Islet of Langerhans (tissue), 1 donor: ENCODE results near the gene BID.

Experiments used
- FAIRE-seq: peaks from one replicate; lab custom pipeline; 2011; peaks lifted over from hg19 to GRCh38; lab: Jason Lieb, UNC

Gene BID

DNA sequence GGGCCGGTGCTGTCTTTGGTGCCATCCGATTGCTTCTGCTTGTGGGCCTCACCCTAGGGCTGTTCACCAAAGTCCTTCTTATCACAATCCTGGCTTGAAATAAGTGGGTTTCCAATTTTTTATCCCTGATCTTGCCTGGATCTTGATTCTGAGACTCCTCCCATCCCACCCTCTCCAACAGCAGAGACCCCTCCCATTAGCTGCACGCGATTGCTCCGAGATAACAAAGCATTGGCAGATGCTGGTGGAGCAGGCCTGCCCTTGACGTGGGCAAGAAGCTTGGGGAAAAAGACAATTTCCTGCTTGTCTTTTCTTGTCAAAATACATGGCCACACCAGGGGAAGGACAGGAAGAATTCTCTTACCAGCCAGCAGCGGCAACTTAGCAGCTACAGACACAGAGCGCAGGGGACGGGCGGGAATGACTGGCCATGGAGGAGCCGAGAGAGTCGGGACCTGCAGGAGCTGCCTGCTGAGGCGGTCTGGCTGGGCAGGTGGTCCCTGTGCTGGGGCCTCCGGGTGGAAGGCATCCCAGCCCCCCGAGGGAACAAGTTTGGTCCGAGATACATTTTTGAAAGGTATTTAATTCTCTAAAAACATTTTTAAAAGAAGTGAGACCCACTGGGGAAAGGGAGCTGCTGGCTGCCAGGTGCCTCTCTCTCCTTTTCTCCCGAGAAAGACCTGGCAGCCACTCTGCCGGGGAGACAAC lies 9.7 kb upstream of the BID start:
- no peak for FAIRE-seq

DNA sequence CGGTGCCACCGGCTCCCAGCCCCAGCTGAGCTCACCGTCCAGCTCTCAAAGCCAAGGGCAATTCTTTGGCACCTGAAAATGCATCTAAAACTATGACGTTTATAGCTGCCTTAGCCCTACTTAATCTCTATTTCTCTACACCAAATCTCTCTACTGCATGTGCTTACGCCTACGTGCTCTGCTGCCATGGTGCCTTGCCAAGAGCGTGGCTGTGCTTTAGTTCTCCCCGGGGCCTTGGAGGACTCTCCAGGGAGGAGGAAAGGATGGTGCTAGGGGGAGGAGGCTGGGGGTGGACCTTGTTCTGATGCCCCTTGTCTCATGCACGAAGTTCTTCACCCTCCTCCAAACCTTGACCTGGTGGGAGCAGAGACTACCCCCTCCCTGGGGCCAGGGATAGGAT lies 9.0 kb upstream of the BID start:
- FAIRE-seq: no peak

GRCh38 chr22:17782621-17783020 lies 8.4 kb upstream of the BID start:
- FAIRE-seq: no peak

DNA sequence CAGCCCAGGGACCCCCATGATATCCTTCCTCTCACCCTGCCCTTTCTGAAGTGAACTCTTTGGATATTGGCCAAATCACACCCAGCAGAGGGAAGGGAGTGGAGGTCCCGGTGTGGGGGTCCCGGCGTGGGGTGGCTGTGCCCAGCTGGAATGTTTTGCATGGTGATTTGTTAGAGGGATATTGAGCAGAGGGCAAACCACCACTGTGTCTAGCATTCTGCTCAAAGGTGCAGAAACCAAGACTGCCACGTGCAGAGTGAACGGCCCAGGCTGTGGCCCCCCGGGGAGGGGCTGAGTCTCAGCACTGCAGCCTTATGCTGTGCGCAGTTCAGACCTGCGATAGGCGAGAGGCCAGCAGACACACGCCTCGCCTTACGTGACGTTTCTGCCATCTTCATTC lies 7.9 kb upstream of the BID start:
- no peak for FAIRE-seq

- no peak for FAIRE-seq
These were observed 7.2 kb upstream of the BID start for GRCh38 chr22:17781319-17782031.

DNA sequence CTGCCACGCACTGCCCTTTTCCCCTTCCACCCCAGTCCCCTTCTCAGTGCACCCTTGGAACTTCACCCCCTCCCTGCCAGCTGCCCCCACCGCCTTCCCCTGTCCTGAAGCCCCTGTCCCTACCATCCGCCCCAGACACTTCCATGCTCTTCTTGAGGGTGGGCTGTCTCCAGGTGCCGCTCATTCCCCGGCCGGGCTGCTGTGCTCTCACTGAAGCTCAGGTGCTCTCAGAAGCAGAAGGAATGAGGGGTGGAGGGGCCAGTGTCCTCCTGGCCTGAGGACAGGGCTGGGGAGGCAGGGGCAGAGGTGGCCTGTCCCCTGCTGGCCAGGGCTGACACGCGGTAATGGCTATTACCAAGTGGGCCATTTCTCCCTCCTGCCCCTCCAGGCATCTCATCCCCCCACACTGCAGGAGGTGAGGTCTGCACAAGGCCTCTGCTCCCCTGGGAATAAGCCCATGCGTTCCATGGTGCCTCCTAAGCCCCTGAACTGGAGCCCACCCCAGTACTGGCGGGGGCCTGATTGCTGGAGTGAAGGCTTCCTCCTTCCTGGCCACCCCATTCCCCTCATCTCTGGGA lies 6.6 kb upstream of the BID start:
- no peak for FAIRE-seq

- no peak for FAIRE-seq
These were observed 6.0 kb upstream of the BID start for GRCh38 chr22:17780116-17780740.

DNA sequence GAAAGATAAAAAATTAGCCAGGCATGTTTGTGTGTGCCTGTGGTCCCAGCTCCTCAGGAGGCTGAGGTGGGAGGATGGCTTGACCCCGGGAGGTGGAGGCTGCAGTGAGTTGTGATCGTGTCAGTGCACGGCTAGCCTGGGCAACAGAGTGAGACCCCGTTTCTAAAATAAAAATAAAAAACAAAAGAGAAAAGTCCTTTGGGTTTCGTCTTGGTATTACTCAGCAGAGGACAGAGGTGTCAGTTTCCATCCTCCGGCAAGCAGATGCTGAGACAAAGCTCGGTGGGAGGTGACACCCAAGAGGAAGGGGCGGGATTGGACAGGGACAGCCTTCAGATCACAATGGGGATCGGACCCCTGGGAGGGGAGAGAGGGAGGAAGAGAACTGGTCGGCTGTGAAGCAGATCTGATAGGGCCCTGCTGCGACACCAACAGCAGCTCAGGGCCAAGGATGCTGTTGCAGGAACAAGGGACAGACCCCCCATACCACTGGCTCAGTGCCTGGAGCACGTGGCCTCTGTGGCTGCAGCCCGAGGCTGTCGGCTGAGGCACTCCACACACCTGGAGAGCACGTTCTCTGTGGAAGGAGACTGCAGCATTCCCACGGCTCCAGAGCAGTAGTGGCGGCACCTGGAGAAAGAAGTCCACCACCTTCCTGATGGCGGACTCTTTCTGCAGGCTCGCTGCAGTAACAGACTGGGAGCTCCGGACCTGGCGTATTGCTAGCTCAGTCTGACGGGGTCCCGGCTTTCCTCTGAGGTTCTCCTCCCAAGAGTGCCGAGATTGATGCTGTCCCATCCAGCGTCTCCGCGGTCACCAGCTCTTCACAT lies 5.2 kb upstream of the BID start:
- no peak for FAIRE-seq

GRCh38 chr22:17778412-17778976 lies 4.2 kb upstream of the BID start:
- FAIRE-seq: no peak

- FAIRE-seq: no peak
These were observed 3.4 kb upstream of the BID start for GRCh38 chr22:17777717-17778044.

DNA sequence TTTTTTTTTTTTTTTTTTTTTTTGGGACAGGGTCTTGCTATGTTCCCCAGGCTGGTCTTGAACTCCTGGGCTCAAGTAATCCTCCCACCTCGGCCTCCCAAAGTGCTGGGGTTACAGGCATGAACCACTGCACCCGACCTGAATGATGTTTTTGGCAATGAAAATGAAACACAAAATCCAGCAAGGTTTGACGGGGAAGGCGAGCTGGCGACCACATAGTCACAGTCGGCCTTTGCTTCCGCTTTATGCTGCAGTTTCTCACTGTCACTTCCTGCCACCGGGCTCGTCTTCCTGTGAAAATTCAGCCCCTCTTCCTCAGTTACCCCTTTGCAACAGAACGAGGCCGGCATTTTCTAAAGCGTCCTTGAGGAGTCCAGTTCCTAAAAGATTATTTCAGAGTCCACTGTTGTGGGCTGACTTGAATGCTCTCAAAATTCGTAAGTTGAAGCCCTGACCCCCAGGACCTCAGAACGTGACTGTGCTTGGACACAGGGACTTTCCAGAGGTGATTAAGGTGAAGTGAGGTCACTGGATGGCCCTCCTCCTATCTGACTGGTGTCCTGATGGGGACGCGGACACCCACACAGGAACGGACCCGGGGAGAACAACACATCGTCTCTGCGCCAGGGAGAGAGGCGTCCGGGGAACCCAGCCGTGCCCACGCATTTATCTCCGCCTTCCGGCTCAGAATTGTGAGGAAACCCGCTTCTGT lies 2.9 kb upstream of the BID start:
- FAIRE-seq: no peak

GRCh38 chr22:17775781-17776465 lies 1.7 kb upstream of the BID start:
- no peak for FAIRE-seq

DNA sequence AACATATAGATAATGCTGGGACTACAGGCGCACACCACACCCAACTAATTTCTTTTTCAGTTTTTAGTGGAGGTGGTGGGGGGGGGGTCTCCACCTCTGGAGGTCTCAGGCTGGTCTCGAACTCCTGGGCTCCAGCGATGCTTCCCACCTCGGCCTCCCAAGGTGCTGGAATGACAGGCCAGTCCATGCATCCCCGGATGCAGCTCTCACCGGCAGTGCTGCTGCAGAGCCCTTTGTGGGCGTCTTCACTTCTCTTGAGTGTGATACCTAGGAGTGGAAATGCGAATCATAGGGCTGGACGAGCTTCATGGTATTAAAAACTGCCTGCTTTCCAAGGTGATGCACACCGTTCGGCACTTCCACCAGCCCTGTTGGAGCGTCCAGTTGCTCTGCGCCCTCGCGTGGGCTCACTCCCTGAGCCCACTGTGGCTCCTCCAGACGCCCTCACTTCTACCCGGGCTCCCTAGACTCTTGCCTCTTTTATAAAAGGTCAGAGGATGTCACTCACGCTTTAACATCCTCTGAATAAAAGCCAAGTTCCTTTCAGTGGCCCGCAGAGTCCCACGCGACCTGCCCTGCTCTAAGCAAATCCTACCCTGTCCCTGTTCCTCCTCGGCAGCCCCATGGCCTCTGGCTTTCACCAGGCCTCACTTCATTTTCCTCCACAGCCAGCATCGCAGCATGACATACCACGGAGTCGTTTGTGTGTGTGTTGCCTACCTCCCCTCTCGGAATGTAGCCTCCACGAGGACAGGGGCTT lies 837 bp upstream of the BID start:
- FAIRE-seq: no peak

DNA sequence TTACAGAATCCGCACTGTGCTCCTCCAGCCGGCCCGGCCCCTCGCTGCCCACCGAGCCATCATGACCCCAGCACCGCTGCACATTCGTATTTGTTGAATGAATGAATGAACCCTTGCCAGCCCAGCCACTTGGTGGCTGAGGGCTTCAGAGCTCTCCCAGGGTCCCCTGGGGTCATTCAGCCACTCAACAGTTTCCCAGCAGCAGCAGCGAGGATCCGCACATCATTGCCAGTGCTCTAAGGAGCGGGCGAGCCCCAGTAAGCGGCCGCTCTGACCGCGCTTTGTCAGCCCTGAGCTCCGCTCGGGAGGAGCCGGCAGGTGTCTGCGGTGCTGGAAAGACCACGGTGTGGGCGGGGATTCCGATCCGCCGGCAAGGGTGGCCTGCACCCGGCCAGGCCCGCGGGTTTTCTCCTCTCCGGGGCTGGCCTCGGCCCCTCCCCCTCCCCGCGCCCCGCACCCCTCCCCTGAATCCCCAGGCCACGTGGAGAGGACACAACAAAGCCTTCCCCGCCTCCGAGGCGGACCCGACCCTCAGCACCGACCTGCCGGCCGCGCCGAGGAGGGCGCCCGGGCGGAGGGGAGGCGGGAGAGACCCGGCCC lies 563 bp downstream of the BID start:
- FAIRE-seq: no peak

- no peak for FAIRE-seq
These were observed 1.2 kb downstream of the BID start for GRCh38 chr22:17772958-17773605.

GRCh38 chr22:17772249-17772957 lies 1.9 kb downstream of the BID start:
- no peak for FAIRE-seq

DNA sequence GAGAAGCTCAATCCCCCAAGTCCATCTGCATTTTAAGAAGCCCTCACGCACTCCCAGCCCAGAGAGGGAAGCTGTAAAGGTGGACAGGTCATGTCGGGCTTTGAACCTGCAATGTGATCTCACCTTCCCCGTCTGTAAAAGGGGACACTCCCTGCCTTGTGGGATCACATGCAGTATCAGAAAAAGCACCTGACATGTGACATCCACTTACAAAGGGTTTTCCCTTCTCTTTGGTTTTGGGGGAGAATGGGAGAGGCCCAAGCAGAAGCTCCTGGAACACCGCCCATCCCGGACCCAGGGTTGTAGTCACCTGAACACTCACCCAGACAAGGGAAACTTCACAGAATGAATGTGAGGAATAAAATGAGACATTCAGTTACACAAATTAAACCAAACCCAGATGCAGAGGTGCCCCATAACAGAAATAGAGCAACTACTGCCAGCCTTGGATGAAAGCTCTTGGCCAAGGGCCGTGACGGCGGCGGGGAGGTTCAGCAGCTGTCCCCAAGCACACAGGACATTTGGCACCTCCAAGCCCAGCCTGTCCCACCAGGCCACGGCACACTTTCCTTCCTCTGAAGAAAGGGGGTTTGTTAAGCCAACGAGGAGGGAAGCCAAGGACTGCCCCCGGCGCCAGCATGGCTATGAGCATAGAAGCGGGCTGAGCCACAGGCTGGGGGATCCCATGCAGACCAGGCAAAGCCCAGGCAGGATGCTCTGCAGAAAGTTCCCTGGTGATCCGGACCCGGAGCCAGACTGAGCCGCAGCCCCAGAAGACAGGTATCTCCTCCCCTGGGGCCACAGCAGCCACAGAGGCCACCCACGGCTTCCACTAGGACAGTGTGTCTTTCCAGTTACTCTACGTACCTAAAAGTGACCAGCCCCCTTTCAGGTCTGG lies 3.8 kb downstream of the BID start:
- FAIRE-seq: no peak

DNA sequence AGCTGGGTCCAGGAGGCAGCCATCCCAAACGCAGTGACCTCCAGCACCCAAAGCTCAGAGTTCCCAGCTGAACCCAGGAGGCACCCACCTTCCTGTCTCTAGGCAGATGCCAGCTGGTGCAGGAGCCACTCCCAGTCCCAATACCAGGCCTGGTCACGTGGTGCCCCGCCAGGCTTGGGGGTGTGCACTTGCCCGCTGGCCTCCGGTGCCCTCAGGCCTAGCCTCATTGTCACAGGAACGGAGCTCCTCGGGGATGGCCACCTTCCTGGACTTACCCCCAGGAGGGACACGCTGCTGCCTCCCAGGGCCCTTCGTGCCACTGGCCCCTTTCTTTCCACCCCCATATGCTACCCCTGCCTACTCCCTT lies 4.6 kb downstream of the BID start:
- FAIRE-seq: no peak
